GM12891 (cell line): Measurements from ENCODE around the gene SLC25A21.

Source experiments
- POLR2A ChIP-seq: IDR thresholded peaks from 2 replicates; pipeline ENCODE4 v1.6.1; 2011; ENCODE audit warnings: low read depth, low read length, control low read depth
- POLR2AphosphoS5 ChIP-seq: IDR thresholded peaks from 2 replicates; pipeline ENCODE4 v1.6.1; 2011; ENCODE audit warnings: low read depth, low read length, control low read depth
- SPI1 ChIP-seq: IDR thresholded peaks from 2 replicates; pipeline ENCODE4 v1.6.1; 2011; ENCODE audit warnings: low read depth, low read length, control low read depth
- TAF1 ChIP-seq: IDR thresholded peaks from 2 replicates; pipeline ENCODE4 v1.6.1; 2011; ENCODE audit warnings: low read depth, low read length, control low read depth

- TF ChIP-seq POLR2A: no peak
- TF ChIP-seq POLR2AphosphoS5: no peak
- no peak for TF ChIP-seq TAF1
- no peak for TF ChIP-seq SPI1
These were observed 448.2 kb downstream of the SLC25A21 start for GRCh38 chr14:36724162-36724561.
